CD4-positive, CD25-positive, alpha-beta regulatory T cell (primary cell): ENCODE data around the gene EPDR1. TPM values are rescaled to one million over a fixed set of nuclear protein-coding genes. Genes with fewer than 3 reads are reported as not detected.

Source experiments
- ATAC-seq, 2 donors: fragments of 150-1000 bp; cut with Tn5 transposase; one replicate each; pipeline ENCODE4 v1.10.0; 2021; ENCODE audit warnings: low read depth in 2 of 2, moderate number of reproducible peaks in 2 of 2, moderate library complexity in 1 of 2
- DNase-seq, 3 donors: peaks; one replicate each; pipeline versions ENCODE4 v3.0.0 to v3.0.0-alpha.2; 2012 to 2022; ENCODE audit warnings: mixed read lengths in 1 of 3
- H3K27ac ChIP-seq: one replicate; pipeline ENCODE4 v1.7.0; 2013; ENCODE audit warnings: mild to moderate bottlenecking, low read length; ENCODE audit not compliant: insufficient read depth, poor library complexity, severe bottlenecking
- H3K27me3 ChIP-seq: one replicate; pipeline ENCODE4 v1.7.0; 2013; ENCODE audit warnings: low read length; ENCODE audit not compliant: control insufficient read depth, insufficient read depth
- H3K36me3 ChIP-seq: one replicate; pipeline ENCODE4 v1.7.0; 2013; ENCODE audit warnings: mild to moderate bottlenecking, low read length, moderate library complexity; ENCODE audit not compliant: control insufficient read depth, insufficient read depth
- H3K4me1 ChIP-seq: 2 replicates; pipeline ENCODE4 v1.7.0; 2013; ENCODE audit warnings: mild to moderate bottlenecking, low read length; ENCODE audit not compliant: insufficient read depth, control insufficient read depth, poor library complexity, severe bottlenecking
- H3K4me3 ChIP-seq: one replicate; pipeline ENCODE4 v1.7.0; 2013; ENCODE audit warnings: low read depth, mild to moderate bottlenecking, low read length, moderate library complexity
- H3K9me3 ChIP-seq, 2 experiments: 1 replicate in 1 of 2; 2 replicates in 1 of 2; pipeline ENCODE4 v1.7.0; 2013; ENCODE audit warnings: low read length in 2 of 2, mild to moderate bottlenecking in 1 of 2, moderate library complexity in 1 of 2; ENCODE audit not compliant: control insufficient read depth in 2 of 2
- H3K27ac Mint-ChIP-seq, 3 donors: one replicate each; pipeline ENCODE4 v1.8.0; 2020 to 2022; ENCODE audit warnings: mild to moderate bottlenecking in 3 of 3, mixed read lengths in 3 of 3, moderate library complexity in 2 of 3
- H3K27me3 Mint-ChIP-seq: one replicate; pipeline ENCODE4 v1.8.0; 2022; ENCODE audit warnings: mild to moderate bottlenecking, mixed read lengths
- H3K36me3 Mint-ChIP-seq: one replicate; pipeline ENCODE4 v1.8.0; 2020; ENCODE audit warnings: mixed read lengths
- H3K4me1 Mint-ChIP-seq, 4 donors: one replicate each; pipeline ENCODE4 v1.8.0; 2020 to 2022; ENCODE audit warnings: mixed read lengths in 4 of 4, mild to moderate bottlenecking in 1 of 4
- H3K4me3 Mint-ChIP-seq, 4 donors: one replicate each; pipeline ENCODE4 v1.8.0; 2020 to 2022; ENCODE audit warnings: mild to moderate bottlenecking in 4 of 4, mixed read lengths in 4 of 4, moderate library complexity in 3 of 4
- H3K9me3 Mint-ChIP-seq, 7 donors: one replicate each; pipeline ENCODE4 v1.8.0; 2020 to 2022; ENCODE audit warnings: mixed read lengths in 7 of 7, mild to moderate bottlenecking in 3 of 7, moderate library complexity in 2 of 7
- polyA plus RNA-seq, 4 donors: library from polyadenylated mRNA; unstranded; fragments of 300-500 nt; fragmentation: Illumina TruSeq; gene quantifications; one replicate each; pipeline ENCODE4 v1.2.3, GENCODE V29; 2021
- total RNA-seq: library from RNA; stranded (reverse); gene quantifications from one replicate; pipeline ENCODE4 v1.2.3, GENCODE V29; 2022

Gene EPDR1
- total and polyA plus RNA-seq, 5 donors from 2014 or later: 0.10 TPM; not detected in 4

DNA sequence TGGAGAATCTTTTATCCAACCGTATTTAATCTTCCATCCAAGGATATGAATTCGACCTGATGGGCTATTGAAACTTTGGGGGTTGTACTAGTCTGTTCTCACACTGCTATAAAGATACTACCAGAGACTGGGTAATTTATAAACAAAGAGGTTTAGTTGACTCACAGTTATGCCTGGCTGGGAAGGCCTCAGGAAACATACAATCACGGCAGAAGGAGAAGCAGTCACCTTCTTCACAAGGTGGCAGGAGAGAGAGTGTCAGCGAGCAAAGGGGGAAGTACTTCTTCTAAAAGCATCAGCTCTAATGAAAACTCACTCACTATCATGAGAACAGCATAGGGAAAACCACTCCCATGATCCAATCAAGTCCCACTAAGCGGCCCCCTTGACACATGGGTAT, 43.8 kb downstream of the EPDR1 start:
- Mint-ChIP-seq H3K27ac (no peak overlapping the region), H3K9me3 (no peaks in the 10 kb centered on the region), H3K36me3 (no peaks in the 10 kb centered on the region), H3K4me3 (no peak overlapping the region), H3K27me3 (no peaks in the 10 kb centered on the region), H3K4me1 (no peaks in the 10 kb centered on the region)
- no peaks in the 10 kb centered on the region for H3K27me3 ChIP-seq
- no peaks in the 10 kb centered on the region for H3K4me1 ChIP-seq
- H3K9me3 ChIP-seq: no peaks in the 10 kb centered on the region
- H3K36me3 ChIP-seq: no peaks in the 10 kb centered on the region
- DNase-seq (no peak), ATAC-seq (no peak)
- H3K4me3 ChIP-seq: no peak overlapping the region
- no peak overlapping the region for H3K27ac ChIP-seq

DNA sequence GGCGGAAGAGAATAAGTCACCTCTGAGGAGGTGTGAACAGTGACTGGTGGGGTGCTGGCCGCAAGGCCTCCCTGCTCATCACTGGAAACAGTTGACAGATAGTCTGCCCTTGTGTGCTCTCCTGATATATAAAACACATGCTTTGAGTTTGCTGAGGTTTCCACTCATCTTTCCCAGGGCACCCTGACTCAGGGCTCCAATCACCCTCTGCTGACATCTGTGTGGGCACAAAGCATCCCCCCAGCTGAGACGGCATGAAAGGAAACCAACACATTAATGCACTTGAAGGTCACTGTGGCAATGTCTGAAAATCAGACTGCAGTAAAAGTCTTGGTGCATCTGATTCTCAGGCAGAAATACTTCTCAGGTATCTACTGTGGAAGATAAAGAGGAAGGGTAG, 49.8 kb downstream of the EPDR1 start:
- DNase-seq: no peak
- ATAC-seq: no peak
- no peaks in the 10 kb centered on the region for H3K27me3 Mint-ChIP-seq
- Histone ChIP-seq H3K27me3 (no peaks in the 10 kb centered on the region), H3K4me1 (no peaks in the 10 kb centered on the region), H3K4me3 (no peak overlapping the region), H3K9me3 (no peaks in the 10 kb centered on the region), H3K36me3 (no peaks in the 10 kb centered on the region), H3K27ac (no peak overlapping the region)
- H3K4me3 Mint-ChIP-seq: no peak overlapping the region
- H3K4me1 Mint-ChIP-seq: no peaks in the 10 kb centered on the region
- peaks cover 0 to 3% (median 0%) of the 10 kb centered on the region in 7 donors for H3K9me3 Mint-ChIP-seq
- no peak overlapping the region for H3K27ac Mint-ChIP-seq
- no peaks in the 10 kb centered on the region for H3K36me3 Mint-ChIP-seq

DNA sequence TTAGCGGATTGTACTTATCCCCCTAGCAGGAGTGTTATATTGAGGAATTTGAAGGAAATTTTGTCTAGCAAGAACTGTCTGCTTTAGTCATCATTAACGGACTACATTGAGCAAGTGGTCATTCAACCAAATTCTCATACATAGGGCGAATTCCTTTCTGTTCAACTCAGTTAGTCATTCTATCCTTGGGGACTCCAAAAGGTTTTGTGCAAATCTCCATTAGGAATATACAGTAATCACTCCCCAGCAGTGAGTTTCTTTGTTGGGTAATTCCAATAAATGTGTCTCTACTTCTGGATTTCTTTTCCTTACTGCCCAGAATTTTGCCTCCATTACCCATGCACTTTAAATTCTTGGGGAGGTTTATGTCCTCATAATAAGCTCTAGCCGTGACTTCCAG, 51.1 kb downstream of the EPDR1 start:
- Histone ChIP-seq H3K9me3 (no peaks in the 10 kb centered on the region), H3K4me3 (no peak overlapping the region), H3K36me3 (no peaks in the 10 kb centered on the region), H3K4me1 (no peaks in the 10 kb centered on the region), H3K27ac (no peak overlapping the region), H3K27me3 (no peaks in the 10 kb centered on the region)
- Mint-ChIP-seq H3K9me3 (peaks cover 0 to 3% (median 0%) of the 10 kb centered on the region in 7 donors), H3K4me1 (no peaks in the 10 kb centered on the region), H3K27me3 (no peaks in the 10 kb centered on the region), H3K36me3 (no peaks in the 10 kb centered on the region), H3K27ac (no peak overlapping the region), H3K4me3 (no peak overlapping the region)
- ATAC-seq: no peak
- DNase-seq: no peak

DNA sequence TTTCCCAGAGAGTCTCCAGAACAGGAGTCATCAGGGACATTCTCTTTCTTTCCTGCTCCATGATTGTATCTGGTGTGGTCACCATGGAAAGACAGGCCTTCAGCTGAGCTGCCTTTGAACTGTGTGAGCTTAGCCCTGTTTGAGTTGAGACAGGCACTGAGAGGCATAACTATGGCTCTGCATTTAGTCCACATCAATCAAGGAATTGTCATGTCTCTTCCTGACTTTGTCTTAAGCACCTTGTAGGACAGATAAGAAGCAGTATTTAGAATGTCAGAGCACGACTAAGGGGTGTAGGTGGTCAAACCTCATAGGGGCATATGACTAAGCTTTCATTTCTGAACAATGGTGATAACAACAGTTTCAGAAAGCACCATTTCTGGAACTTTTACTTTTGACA, 53.5 kb downstream of the EPDR1 start:
- no peaks in the 10 kb centered on the region for H3K4me1 Mint-ChIP-seq
- H3K9me3 ChIP-seq: no peaks in the 10 kb centered on the region
- H3K27ac ChIP-seq: no peak overlapping the region
- H3K4me3 Mint-ChIP-seq: no peak overlapping the region
- no peaks in the 10 kb centered on the region for H3K36me3 ChIP-seq
- H3K9me3 Mint-ChIP-seq: peaks cover 0 to 4% (median 0%) of the 10 kb centered on the region in 7 donors
- H3K27ac Mint-ChIP-seq: no peak overlapping the region
- H3K27me3 ChIP-seq: no peaks in the 10 kb centered on the region
- H3K4me3 ChIP-seq: no peak overlapping the region
- no peaks in the 10 kb centered on the region for H3K27me3 Mint-ChIP-seq
- H3K36me3 Mint-ChIP-seq: no peaks in the 10 kb centered on the region
- DNase-seq (no peak), ATAC-seq (no peak)
- H3K4me1 ChIP-seq: no peaks in the 10 kb centered on the region

DNA sequence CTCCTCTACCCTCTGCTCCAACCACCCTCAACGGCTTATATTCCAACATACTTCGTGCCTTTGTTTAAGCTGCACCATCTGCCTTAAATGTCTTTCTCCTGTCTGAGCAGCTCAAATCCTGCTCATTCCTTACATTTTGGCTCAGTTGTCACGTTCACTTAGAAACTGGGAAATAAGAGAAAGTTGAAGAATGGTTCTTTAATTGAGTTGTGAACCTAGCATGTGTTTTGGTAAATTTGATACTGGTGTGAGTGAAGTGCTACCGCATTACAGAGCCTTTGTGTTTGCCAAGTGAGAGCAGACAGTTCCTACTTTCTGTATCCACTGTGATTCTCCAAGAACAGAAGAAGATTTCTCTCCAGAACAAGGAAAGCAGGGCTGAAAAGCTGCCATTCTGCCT, 54.3 kb downstream of the EPDR1 start:
- Mint-ChIP-seq H3K36me3 (no peaks in the 10 kb centered on the region), H3K4me1 (no peaks in the 10 kb centered on the region), H3K9me3 (peaks cover 0 to 4% (median 0%) of the 10 kb centered on the region in 7 donors), H3K4me3 (no peak overlapping the region), H3K27me3 (no peaks in the 10 kb centered on the region), H3K27ac (no peak overlapping the region)
- ATAC-seq (no peak), DNase-seq (no peak)
- Histone ChIP-seq H3K36me3 (no peaks in the 10 kb centered on the region), H3K27me3 (no peaks in the 10 kb centered on the region), H3K9me3 (no peaks in the 10 kb centered on the region), H3K27ac (no peak overlapping the region), H3K4me1 (no peaks in the 10 kb centered on the region), H3K4me3 (no peak overlapping the region)

DNA sequence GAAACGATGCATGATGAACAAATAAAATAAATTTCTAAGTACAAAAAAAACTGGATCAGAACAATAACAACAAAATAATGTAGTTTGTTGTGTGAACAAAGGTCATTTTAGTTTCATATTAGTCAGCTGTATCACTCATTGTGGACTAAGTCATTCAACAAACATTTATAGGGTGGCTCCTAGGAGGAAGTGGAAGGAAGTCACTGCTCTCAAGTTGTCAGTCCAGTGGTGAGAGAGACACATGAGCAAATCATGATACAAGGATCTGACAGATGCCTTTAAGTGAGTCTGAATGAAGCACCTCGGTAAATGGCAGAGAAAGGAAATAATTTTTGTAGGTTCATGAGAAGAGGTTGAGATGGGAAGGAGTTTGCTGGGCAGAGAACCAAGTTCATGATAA, 56.8 kb downstream of the EPDR1 start:
- DNase-seq (no peak), ATAC-seq (no peak)
- Mint-ChIP-seq H3K27ac (no peak overlapping the region), H3K9me3 (peaks cover 0 to 4% (median 0%) of the 10 kb centered on the region in 7 donors), H3K27me3 (no peaks in the 10 kb centered on the region), H3K4me3 (no peak overlapping the region), H3K36me3 (no peaks in the 10 kb centered on the region), H3K4me1 (no peaks in the 10 kb centered on the region)
- H3K27me3 ChIP-seq: no peaks in the 10 kb centered on the region
- no peaks in the 10 kb centered on the region for H3K9me3 ChIP-seq
- H3K27ac ChIP-seq: no peak overlapping the region
- H3K4me1 ChIP-seq: no peaks in the 10 kb centered on the region
- no peak overlapping the region for H3K4me3 ChIP-seq
- no peaks in the 10 kb centered on the region for H3K36me3 ChIP-seq

DNA sequence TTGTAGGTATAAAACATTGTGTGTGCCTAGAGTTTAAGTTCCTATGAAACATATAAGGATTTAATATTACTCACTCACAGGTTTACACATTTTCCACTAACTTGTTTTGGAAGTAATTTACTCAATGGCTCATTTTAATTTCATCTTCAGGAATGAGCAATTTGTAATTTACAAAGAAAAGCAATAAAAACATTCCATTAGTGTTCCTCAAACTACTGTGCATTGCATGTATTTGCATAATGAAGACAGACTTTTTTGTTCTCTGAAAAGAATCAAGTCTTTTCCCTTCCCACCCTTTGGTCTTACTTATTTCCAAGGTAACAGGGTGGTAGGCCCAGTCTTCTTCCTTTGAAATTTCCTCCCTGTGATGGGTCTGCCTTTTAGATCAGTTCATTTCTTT, 61.2 kb downstream of the EPDR1 start:
- H3K36me3 Mint-ChIP-seq: no peaks in the 10 kb centered on the region
- H3K4me1 Mint-ChIP-seq: no peaks in the 10 kb centered on the region

DNA sequence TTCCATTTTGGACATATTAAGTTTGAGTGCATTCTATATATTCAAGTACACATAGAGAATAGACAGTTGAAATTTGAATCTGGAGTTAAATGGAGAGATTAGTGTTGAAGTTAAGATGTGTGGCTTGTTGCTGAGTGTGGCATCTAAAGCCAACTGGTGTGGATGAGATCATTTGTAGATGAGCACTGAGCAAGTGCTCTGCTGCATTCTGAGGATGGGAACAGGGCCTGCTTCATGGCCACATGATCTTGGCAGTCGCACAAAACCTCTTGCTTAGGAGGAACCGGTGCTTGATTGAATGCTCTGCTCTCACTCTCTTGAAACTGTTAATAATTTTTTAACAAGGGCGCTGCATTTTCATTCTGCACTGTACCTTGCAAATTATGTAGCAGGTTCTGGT, 62.0 kb downstream of the EPDR1 start:
- Mint-ChIP-seq H3K36me3 (no peaks in the 10 kb centered on the region), H3K4me3 (no peak overlapping the region), H3K9me3 (peaks cover 0 to 5% (median 0%) of the 10 kb centered on the region in 7 donors), H3K27ac (no peak overlapping the region), H3K4me1 (no peaks in the 10 kb centered on the region), H3K27me3 (peaks cover 7% of the 10 kb centered on the region)
- Histone ChIP-seq H3K27me3 (no peaks in the 10 kb centered on the region), H3K4me1 (no peaks in the 10 kb centered on the region), H3K9me3 (no peaks in the 10 kb centered on the region), H3K27ac (no peak overlapping the region), H3K4me3 (no peak overlapping the region), H3K36me3 (no peaks in the 10 kb centered on the region)
- DNase-seq: no peak
- ATAC-seq: no peak

More for the DNA sequence above, 61.2 kb downstream of the EPDR1 start:
- no peak overlapping the region for H3K4me3 Mint-ChIP-seq
- DNase-seq (no peak), ATAC-seq (no peak)
- H3K4me3 ChIP-seq: no peak overlapping the region
- peaks cover 0 to 5% (median 0%) of the 10 kb centered on the region in 7 donors for H3K9me3 Mint-ChIP-seq
- no peaks in the 10 kb centered on the region for H3K36me3 ChIP-seq
- no peaks in the 10 kb centered on the region for H3K4me1 ChIP-seq
- no peaks in the 10 kb centered on the region for H3K27me3 ChIP-seq
- no peak overlapping the region for H3K27ac Mint-ChIP-seq
- no peak overlapping the region for H3K27ac ChIP-seq
- peaks cover 7% of the 10 kb centered on the region for H3K27me3 Mint-ChIP-seq
- no peaks in the 10 kb centered on the region for H3K9me3 ChIP-seq
